ENCODE measurements around the gene PARD3B. TPM values are rescaled to one million over a fixed set of nuclear protein-coding genes. Genes with fewer than 3 reads are reported as not detected.

The PARD3B gene
- total RNA-seq, 1 experiment from 2014 or later = 2.0 TPM

GRCh38 chr2:204632410-204632809 is 87.1 kb downstream of the PARD3B start (continued):
- TF ChIP-seq ATF3 (IDR thresholded peaks at IDR 0.05) (no peak), CTCF (IDR thresholded peaks at IDR 0.05 in 2 of 3, conservative IDR thresholded peaks at IDR 0.05 in 1 of 3; ENCODE audit: borderline replicate concordance in 1 of 3, insufficient read depth in 1 of 3, low read depth in 2 of 3, low read length in 2 of 3) (no peak), EZH2phosphoT487 (IDR thresholded peaks at IDR 0.05; ENCODE audit: borderline replicate concordance) (no peak), SIN3A (IDR thresholded peaks at IDR 0.05; ENCODE audit: low read depth) (no peak), MAX (IDR thresholded peaks at IDR 0.05) (no peak), RAD21 (IDR thresholded peaks at IDR 0.05; ENCODE audit: low read depth) (no peak), EGR1 (IDR thresholded peaks at IDR 0.05; ENCODE audit: low read depth) (no peak), SP1 (IDR thresholded peaks at IDR 0.05; ENCODE audit: low read depth) (no peak)

GRCh38 chr2:204634564-204634963 is 89.3 kb downstream of the PARD3B start:
- H3K27ac ChIP-seq (ENCODE audit: low read depth, low read length) = no peak overlapping the region
- intact Hi-C loops (cut with micrococcal nuclease) = no loop called here
- H3K27me3 ChIP-seq (ENCODE audit: insufficient read depth, low read length) = no peaks in the 10 kb centered on the region
- ATAC-seq (no peak), DNase-seq (ENCODE audit: low read depth, low spot score) (no peak)
- H3K9ac ChIP-seq (ENCODE audit: low read length) = no peak overlapping the region
- H2AFZ ChIP-seq (ENCODE audit: low read depth, low read length, poor library complexity, severe bottlenecking) = no peak overlapping the region
- ChIA-PET CTCF (no interaction called here), POLR2A (no interaction called here), RAD21 (ENCODE audit: low non-redundant PET in 1 of 2, low total read pairs in 2 of 2, uncharacterized antibody in 2 of 2, unreplicated experiment in 2 of 2) (no interaction called here)
- H3K4me1 ChIP-seq (ENCODE audit: control insufficient read depth in 1 of 2, insufficient read depth in 2 of 2, low read length in 2 of 2) = no peaks in the 10 kb centered on the region
- H3K4me3 ChIP-seq (replicated peaks in 1 of 2; ENCODE audit: low read depth in 1 of 2, low read length in 2 of 2) = no peak overlapping the region
- no peaks in the 10 kb centered on the region for H4K20me1 ChIP-seq (ENCODE audit: insufficient read depth)
- no peaks in the 10 kb centered on the region for H3K9me3 ChIP-seq (ENCODE audit: control insufficient read depth in 1 of 2, insufficient read depth in 1 of 2, low read depth in 1 of 2, low read length in 2 of 2)
- no peaks in the 10 kb centered on the region for H3K79me2 ChIP-seq (ENCODE audit: insufficient read depth, low read length)
- H3K9me2 ChIP-seq (ENCODE audit: insufficient read depth) = no peaks in the 10 kb centered on the region
- no TSS peak for BruUV-seq (replicated peaks)
- H3K4me2 ChIP-seq (ENCODE audit: low read length) = no peak overlapping the region
- no peaks in the 10 kb centered on the region for H3K36me3 ChIP-seq (ENCODE audit: control insufficient read depth in 1 of 2, insufficient read depth in 2 of 2, low read length in 2 of 2)
- TF ChIP-seq RAD21 (IDR thresholded peaks at IDR 0.05; ENCODE audit: low read depth) = no peak
- no peak for TF ChIP-seq CBX3 (IDR thresholded peaks at IDR 0.05; ENCODE audit: low read depth)
- TF ChIP-seq YY1 (IDR thresholded peaks at IDR 0.05; ENCODE audit: extremely low read depth, insufficient replicate concordance, low read depth, low read length) = no peak
- TF ChIP-seq ELF1 (IDR thresholded peaks at IDR 0.05; ENCODE audit: borderline replicate concordance, low read depth) = no peak
- no peak for TF ChIP-seq EZH2 (IDR thresholded peaks at IDR 0.05)
- no peak for TF ChIP-seq POLR2A (IDR thresholded peaks at IDR 0.05; ENCODE audit: borderline replicate concordance, extremely low read depth, insufficient read depth, insufficient read length)
- TF ChIP-seq CEBPB (IDR thresholded peaks at IDR 0.05; ENCODE audit: low read depth) = no peak
- no peak for TF ChIP-seq SIN3A (IDR thresholded peaks at IDR 0.05; ENCODE audit: low read depth)
- no peak for TF ChIP-seq ZFX (IDR thresholded peaks at IDR 0.05)
- TF ChIP-seq, protein P1, sequence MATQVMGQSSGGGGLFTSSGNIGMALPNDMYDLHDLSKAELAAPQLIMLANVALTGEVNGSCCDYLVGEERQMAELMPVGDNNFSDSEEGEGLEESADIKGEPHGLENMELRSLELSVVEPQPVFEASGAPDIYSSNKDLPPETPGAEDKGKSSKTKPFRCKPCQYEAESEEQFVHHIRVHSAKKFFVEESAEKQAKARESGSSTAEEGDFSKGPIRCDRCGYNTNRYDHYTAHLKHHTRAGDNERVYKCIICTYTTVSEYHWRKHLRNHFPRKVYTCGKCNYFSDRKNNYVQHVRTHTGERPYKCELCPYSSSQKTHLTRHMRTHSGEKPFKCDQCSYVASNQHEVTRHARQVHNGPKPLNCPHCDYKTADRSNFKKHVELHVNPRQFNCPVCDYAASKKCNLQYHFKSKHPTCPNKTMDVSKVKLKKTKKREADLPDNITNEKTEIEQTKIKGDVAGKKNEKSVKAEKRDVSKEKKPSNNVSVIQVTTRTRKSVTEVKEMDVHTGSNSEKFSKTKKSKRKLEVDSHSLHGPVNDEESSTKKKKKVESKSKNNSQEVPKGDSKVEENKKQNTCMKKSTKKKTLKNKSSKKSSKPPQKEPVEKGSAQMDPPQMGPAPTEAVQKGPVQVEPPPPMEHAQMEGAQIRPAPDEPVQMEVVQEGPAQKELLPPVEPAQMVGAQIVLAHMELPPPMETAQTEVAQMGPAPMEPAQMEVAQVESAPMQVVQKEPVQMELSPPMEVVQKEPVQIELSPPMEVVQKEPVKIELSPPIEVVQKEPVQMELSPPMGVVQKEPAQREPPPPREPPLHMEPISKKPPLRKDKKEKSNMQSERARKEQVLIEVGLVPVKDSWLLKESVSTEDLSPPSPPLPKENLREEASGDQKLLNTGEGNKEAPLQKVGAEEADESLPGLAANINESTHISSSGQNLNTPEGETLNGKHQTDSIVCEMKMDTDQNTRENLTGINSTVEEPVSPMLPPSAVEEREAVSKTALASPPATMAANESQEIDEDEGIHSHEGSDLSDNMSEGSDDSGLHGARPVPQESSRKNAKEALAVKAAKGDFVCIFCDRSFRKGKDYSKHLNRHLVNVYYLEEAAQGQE (IDR thresholded peaks at IDR 0.05; ENCODE audit: low read depth) = no peak
- TF ChIP-seq, protein P2, sequence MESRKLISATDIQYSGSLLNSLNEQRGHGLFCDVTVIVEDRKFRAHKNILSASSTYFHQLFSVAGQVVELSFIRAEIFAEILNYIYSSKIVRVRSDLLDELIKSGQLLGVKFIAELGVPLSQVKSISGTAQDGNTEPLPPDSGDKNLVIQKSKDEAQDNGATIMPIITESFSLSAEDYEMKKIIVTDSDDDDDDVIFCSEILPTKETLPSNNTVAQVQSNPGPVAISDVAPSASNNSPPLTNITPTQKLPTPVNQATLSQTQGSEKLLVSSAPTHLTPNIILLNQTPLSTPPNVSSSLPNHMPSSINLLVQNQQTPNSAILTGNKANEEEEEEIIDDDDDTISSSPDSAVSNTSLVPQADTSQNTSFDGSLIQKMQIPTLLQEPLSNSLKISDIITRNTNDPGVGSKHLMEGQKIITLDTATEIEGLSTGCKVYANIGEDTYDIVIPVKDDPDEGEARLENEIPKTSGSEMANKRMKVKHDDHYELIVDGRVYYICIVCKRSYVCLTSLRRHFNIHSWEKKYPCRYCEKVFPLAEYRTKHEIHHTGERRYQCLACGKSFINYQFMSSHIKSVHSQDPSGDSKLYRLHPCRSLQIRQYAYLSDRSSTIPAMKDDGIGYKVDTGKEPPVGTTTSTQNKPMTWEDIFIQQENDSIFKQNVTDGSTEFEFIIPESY (IDR thresholded peaks at IDR 0.05; ENCODE audit: extremely low read depth, insufficient replicate concordance, low read length) = no peak
